ENCODE data around the gene SNRPB2.

GRCh38 chr20:16758454-16759180, 28.8 kb downstream of the SNRPB2 start:
- TF ChIP-seq CTCF (IDR thresholded peaks at IDR 0.05) (no peak), POLR2A (IDR thresholded peaks at IDR 0.05) (no peak), EP300 (IDR thresholded peaks at IDR 0.05) (no peak)

Measured in upper lobe of left lung (tissue), 4 donors.